Psoas muscle (tissue), 8 donors: ENCODE measurements around the gene CEP68. TPM values are rescaled to one million over a fixed set of nuclear protein-coding genes. Genes with fewer than 3 reads are reported as not detected.

ENCODE experiments used
- ATAC-seq, 4 donors: fragments of 200-7000 bp; cut with Tn5 transposase; one replicate each; pipeline ENCODE4 v1.9.1; 2020; ENCODE audit warnings: moderate library complexity in 3 of 4, mild to moderate bottlenecking in 2 of 4
- DNase-seq, 2 donors: peaks; one replicate each; pipeline ENCODE4 v3.0.0-alpha.2; 2020
- H3K27ac ChIP-seq: fragments of 200-600 bp; one replicate; pipeline ENCODE4 v1.8.0; 2022
- H3K27me3 ChIP-seq, 3 donors: fragments of 200-600 bp in 1 of 3; one replicate each; pipeline versions ENCODE4 v1.6.1 to v1.8.0; 2013 to 2022; ENCODE audit warnings: low read length in 2 of 3, mild to moderate bottlenecking in 2 of 3, moderate library complexity in 1 of 3; ENCODE audit not compliant: insufficient read depth in 3 of 3
- H3K36me3 ChIP-seq, 2 donors: fragments of 200-600 bp in 1 of 2; one replicate each; pipeline versions ENCODE4 v1.6.1 to v1.8.0; 2013 to 2022; ENCODE audit warnings: low read depth in 1 of 2, mild to moderate bottlenecking in 1 of 2, moderate library complexity in 1 of 2; ENCODE audit not compliant: insufficient read depth in 1 of 2
- H3K4me1 ChIP-seq: fragments of 200-600 bp; one replicate; pipeline ENCODE4 v1.8.0; 2022
- H3K4me3 ChIP-seq: fragments of 200-600 bp; one replicate; pipeline ENCODE4 v1.8.0; 2022; ENCODE audit warnings: mild to moderate bottlenecking
- H3K9me3 ChIP-seq: fragments of 200-600 bp; one replicate; pipeline ENCODE4 v1.8.0; 2022
- CTCF ChIP-seq: fragments of 200-600 bp; IDR thresholded peaks from one replicate; pipeline ENCODE4 v1.8.0; 2022; ENCODE audit warnings: antibody characterized with exemption
- WGBS, 3 donors: extraction: QIAGEN DNeasy Blood & Tissue Kit; methylation state at CpG; one replicate each; pipeline versions ENCODE4 v1.1.6 to v1.1.7; 2013; 5-methylcytosine and 5-hydroxymethylcytosine counted together
- intact Hi-C, 2 donors: fragments of 100-400 bp; cut with DNase I; formaldehyde crosslinking; loops; one replicate each; pipeline versions ENCODE4 v1.11.0 to v1.14.2; 2022
- polyA plus RNA-seq, 3 donors: library from polyadenylated mRNA; stranded (reverse); fragments of 200-250 nt; gene quantifications; one replicate each; pipeline ENCODE4 v1.2.3, GENCODE V29; 2013
- total RNA-seq, 4 donors: library from RNA; stranded (reverse); fragmentation: NEBNext Ultra II Directional in 2 of 4; extraction: Animal tissue kit (Norgen Biotek cat#: 25700) in 2 of 4; gene quantifications; one replicate each; pipeline versions ENCODE4 v1.2.1 to v1.2.4, GENCODE V29; 2021 to 2023
- donor health status: healthy with polysubstance abuse.
- donor health status: DM: no; HTN: no; CAD: no; lungs with moderate emphysema.
- donor health status: Bipolar disorder and iron deficiency.
- donor health status: healthy.
- donor health status: DM: yes; HTN: yes; CAD: no.
- donor health status: DM: no; HTN: no; CAD: no.
- donor health status: DM: no; HTN: no; CAD: no.
- donor health status: DM: yes; HTN: yes; CAD: no.

Gene CEP68
- total and polyA plus RNA-seq, 7 donors, result 7.3 to 63.3 (median 28.2) TPM

GRCh38 chr2:65070856-65071255, 14.6 kb downstream of the CEP68 start:
- H3K36me3 ChIP-seq, result peaks cover 5 to 63% of the 10 kb centered on the region in 2 donors
- H3K9me3 ChIP-seq, result no peaks in the 10 kb centered on the region
- no peak for TF ChIP-seq CTCF
- no peak overlapping the region for H3K4me3 ChIP-seq
- intact Hi-C loops, result loop anchor here (5.0 kb wide), 1 partner anchor 56 kb away; no protein-coding TSS in a partner anchor
- DNase-seq (no peak), ATAC-seq (no peak)
- WGBS, 3 donors, result 78 to 85% (median 82%) methylated on average over 6 of the region's 6 CpGs
- H3K27me3 ChIP-seq, result no peaks in the 10 kb centered on the region
- peaks cover 85% of the 10 kb centered on the region for H3K4me1 ChIP-seq
- H3K27ac ChIP-seq, result peak overlapping the region; percentile 94

GRCh38 chr2:65071499-65072180, 15.4 kb downstream of the CEP68 start:
- Histone ChIP-seq H3K4me1 (peaks cover 87% of the 10 kb centered on the region), H3K27ac (peak overlapping the region; percentile 94), H3K4me3 (no peak overlapping the region), H3K36me3 (peaks cover 5 to 67% of the 10 kb centered on the region in 2 donors), H3K27me3 (no peaks in the 10 kb centered on the region), H3K9me3 (no peaks in the 10 kb centered on the region)
- WGBS, 3 donors, result 68 to 75% (median 72%) methylated on average over 14 of the region's 14 CpGs
- intact Hi-C loops, result loop anchor here (5.0 kb wide), 1 partner anchor 56 kb away; no protein-coding TSS in a partner anchor
- ATAC-seq (peak in 1 of 4 donors; percentile 8), DNase-seq (no peak)
- TF ChIP-seq CTCF, result peak; percentile 27

- no peak for TF ChIP-seq CTCF
- 87 to 95% (median 87%) methylated on average over 18 to 20 of the region's 20 CpGs for WGBS, 3 donors
- DNase-seq (no peak), ATAC-seq (no peak)
- H3K9me3 ChIP-seq, result no peaks in the 10 kb centered on the region
- peaks cover 82% of the 10 kb centered on the region for H3K4me1 ChIP-seq
- H3K27me3 ChIP-seq, result no peaks in the 10 kb centered on the region
- H3K27ac ChIP-seq, result peak overlapping the region; percentile 94
- H3K4me3 ChIP-seq, result no peak overlapping the region
- H3K36me3 ChIP-seq, result peaks cover 5 to 73% of the 10 kb centered on the region in 2 donors
- intact Hi-C loops, result loop anchor here (5.0 kb wide), 1 partner anchor 55 kb away; no protein-coding TSS in a partner anchor
Measured at GRCh38 chr2:65072181-65072970, 16.2 kb downstream of the CEP68 start.

GRCh38 chr2:65073879-65074565, 17.8 kb downstream of the CEP68 start:
- DNase-seq (no peak), ATAC-seq (no peak)
- H3K4me3 ChIP-seq, result no peak overlapping the region
- no peak for TF ChIP-seq CTCF
- H3K27me3 ChIP-seq, result no peaks in the 10 kb centered on the region
- H3K36me3 ChIP-seq, result peaks cover 5 to 89% of the 10 kb centered on the region in 2 donors
- WGBS, 3 donors, result 34 to 47% (median 36%) methylated on average over 12 of the region's 12 CpGs
- peaks cover 65% of the 10 kb centered on the region for H3K4me1 ChIP-seq
- H3K9me3 ChIP-seq, result no peaks in the 10 kb centered on the region
- intact Hi-C loops, result loop anchor here (5.0 kb wide), 1 partner anchor 53 kb away; no protein-coding TSS in a partner anchor
- peak overlapping the region; percentile 94 for H3K27ac ChIP-seq
